BE2C (cell line): ENCODE results near the gene SYVN1.

Experiments used
- DNase-seq: peaks from one replicate; pipeline ENCODE4 v3.0.0-alpha.2; 2020
- H3K27me3 ChIP-seq: fragments of 250-450 bp; sonication (Bioruptor Pico); 2 replicates; pipeline ENCODE4 v1.5.1; 2020; ENCODE audit warnings: mild to moderate bottlenecking
- H3K36me3 ChIP-seq: fragments of 250-450 bp; sonication (Bioruptor Pico); 2 replicates; pipeline ENCODE4 v1.5.1; 2020; ENCODE audit warnings: mild to moderate bottlenecking
- H3K4me1 ChIP-seq: fragments of 250-450 bp; sonication (Bioruptor Pico); 2 replicates; pipeline ENCODE4 v1.5.1; 2020
- H3K4me3 ChIP-seq: 2 replicates; pipeline ENCODE4 v1.5.1; 2011; ENCODE audit warnings: low read depth, low read length
- H3K9me3 ChIP-seq: fragments of 250-450 bp; sonication (Bioruptor Pico); 2 replicates; pipeline ENCODE4 v1.5.1; 2020
- CTCF ChIP-seq: IDR thresholded peaks from 2 replicates; pipeline ENCODE4 v1.5.1; 2012; ENCODE audit warnings: mild to moderate bottlenecking, low read depth, low read length

Gene SYVN1

GRCh38 chr11:65095974-65096806 lies 38.1 kb downstream of the SYVN1 start, which contains the start of gene VPS51:
Gene VPS51, plus strand, starts transcription at chr11:65096214. Its CDS starts 37 bp downstream, at chr11:65096251.
- no peak for TF ChIP-seq CTCF
- Histone ChIP-seq H3K36me3 (no peaks in the 10 kb centered on the region), H3K4me1 (no peaks in the 10 kb centered on the region), H3K9me3 (no peaks in the 10 kb centered on the region), H3K4me3 (peak within 1 kb of the TSS; percentile 69), H3K27me3 (no peaks in the 10 kb centered on the region)
- DNase-seq, result peak; percentile 80

- no peak for DNase-seq
- TF ChIP-seq CTCF, result no peak
- Histone ChIP-seq H3K4me3 (no peak overlapping the region; the same call in 1 of the 2 replicates), H3K36me3 (no peaks in the 10 kb centered on the region), H3K9me3 (no peaks in the 10 kb centered on the region), H3K27me3 (no peaks in the 10 kb centered on the region), H3K4me1 (no peaks in the 10 kb centered on the region)
Observed at GRCh38 chr11:65095427-65095826, 38.9 kb downstream of the SYVN1 start.

- Histone ChIP-seq H3K36me3 (no peaks in the 10 kb centered on the region), H3K4me1 (no peaks in the 10 kb centered on the region), H3K27me3 (no peaks in the 10 kb centered on the region), H3K9me3 (no peaks in the 10 kb centered on the region), H3K4me3 (no peak overlapping the region)
- no peak for DNase-seq
- TF ChIP-seq CTCF, result no peak
Observed at GRCh38 chr11:65090628-65091027, 43.7 kb downstream of the SYVN1 start.

GRCh38 chr11:65089621-65090020 lies 44.7 kb downstream of the SYVN1 start:
- no peak for TF ChIP-seq CTCF

GRCh38 chr11:65087827-65088226 lies 46.5 kb downstream of the SYVN1 start:
- no peak for TF ChIP-seq CTCF
- Histone ChIP-seq H3K9me3 (no peaks in the 10 kb centered on the region), H3K4me1 (no peaks in the 10 kb centered on the region), H3K36me3 (no peaks in the 10 kb centered on the region), H3K27me3 (no peaks in the 10 kb centered on the region), H3K4me3 (no peak overlapping the region)
- DNase-seq, result no peak

More at GRCh38 chr11:65089621-65090020, 44.7 kb downstream of the SYVN1 start:
- Histone ChIP-seq H3K4me1 (no peaks in the 10 kb centered on the region), H3K4me3 (no peak overlapping the region), H3K36me3 (no peaks in the 10 kb centered on the region), H3K9me3 (no peaks in the 10 kb centered on the region), H3K27me3 (no peaks in the 10 kb centered on the region)
- DNase-seq, result no peak

- Histone ChIP-seq H3K9me3 (no peaks in the 10 kb centered on the region), H3K36me3 (no peaks in the 10 kb centered on the region), H3K4me3 (no peak overlapping the region), H3K4me1 (no peaks in the 10 kb centered on the region), H3K27me3 (no peaks in the 10 kb centered on the region)
- DNase-seq, result no peak
- TF ChIP-seq CTCF, result no peak
Observed at GRCh38 chr11:65087216-65087615, 47.1 kb downstream of the SYVN1 start.
